ENCODE results near the gene RTN4R. TPM values are rescaled to one million over a fixed set of nuclear protein-coding genes. Genes with fewer than 3 reads are reported as not detected.

The RTN4R gene
- total RNA-seq, 1 donor from 2014 or later = 2.9 TPM

DNA sequence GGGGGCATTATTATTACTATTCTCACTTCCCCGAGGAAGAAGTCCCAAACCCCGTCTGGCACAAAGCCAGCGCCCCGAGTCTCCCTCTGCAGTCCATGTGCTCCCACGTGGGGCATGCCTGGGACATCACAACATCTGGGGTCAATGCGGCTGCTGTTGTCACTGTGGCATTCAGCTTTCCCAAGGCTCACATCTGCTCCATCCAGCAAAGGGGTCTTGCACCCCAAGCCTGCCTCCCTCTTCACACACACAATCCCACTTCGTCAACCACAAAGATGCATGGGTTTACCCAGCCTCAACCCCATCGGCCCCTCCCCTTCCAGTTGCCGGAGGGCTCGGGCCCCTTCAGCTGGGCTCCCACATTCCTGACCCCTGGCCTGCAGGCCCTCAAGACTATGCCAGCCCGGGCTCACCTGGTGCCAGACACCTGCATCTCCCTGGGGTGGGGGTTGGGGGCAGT is 23.5 kb upstream of the RTN4R start:
- no peaks in the 10 kb centered on the region for H3K36me3 ChIP-seq (ENCODE audit: insufficient read depth, low read length)
- no peaks in the 10 kb centered on the region for H4K20me1 ChIP-seq (ENCODE audit: insufficient read depth, low read length)
- no peak for DNase-seq (ENCODE audit: low read depth)
- no peak overlapping the region for H2AFZ ChIP-seq (ENCODE audit: low read depth, low read length)
- H3K36me3 Mint-ChIP-seq (ENCODE audit: low read depth, unreplicated experiment) = no peaks in the 10 kb centered on the region
- peaks cover 55% of the 10 kb centered on the region for H3K27me3 Mint-ChIP-seq (ENCODE audit: low read depth, unreplicated experiment)
- no peaks in the 10 kb centered on the region for H3K79me2 ChIP-seq (ENCODE audit: insufficient read depth, low read length)
- H3K9me3 ChIP-seq (ENCODE audit: insufficient read depth, low read depth, low read length) = no peaks in the 10 kb centered on the region
- peaks cover 8% of the 10 kb centered on the region for H3K27me3 ChIP-seq (ENCODE audit: insufficient read depth, low read length)
- H3K4me1 ChIP-seq (ENCODE audit: insufficient read depth, low read length) = no peaks in the 10 kb centered on the region
- H3K4me3 ChIP-seq (ENCODE audit: insufficient read depth, low read depth, low read length) = no peak overlapping the region
- H3K27ac Mint-ChIP-seq (ENCODE audit: unreplicated experiment) = no peak overlapping the region
- H3K9me3 Mint-ChIP-seq (ENCODE audit: unreplicated experiment) = no peaks in the 10 kb centered on the region
- H3K9ac ChIP-seq (ENCODE audit: low read length) = no peak overlapping the region
- H3K4me2 ChIP-seq (ENCODE audit: low read length) = no peak overlapping the region
- H3K27ac ChIP-seq (ENCODE audit: low read depth, low read length) = no peak overlapping the region
- H3K4me1 Mint-ChIP-seq (ENCODE audit: low read depth, unreplicated experiment) = no peaks in the 10 kb centered on the region
- no peak overlapping the region for H3K4me3 Mint-ChIP-seq (ENCODE audit: unreplicated experiment)
- no peak for TF ChIP-seq EZH2 (IDR thresholded peaks at IDR 0.05; ENCODE audit: insufficient read depth, low read length)
- TF ChIP-seq, protein P1, sequence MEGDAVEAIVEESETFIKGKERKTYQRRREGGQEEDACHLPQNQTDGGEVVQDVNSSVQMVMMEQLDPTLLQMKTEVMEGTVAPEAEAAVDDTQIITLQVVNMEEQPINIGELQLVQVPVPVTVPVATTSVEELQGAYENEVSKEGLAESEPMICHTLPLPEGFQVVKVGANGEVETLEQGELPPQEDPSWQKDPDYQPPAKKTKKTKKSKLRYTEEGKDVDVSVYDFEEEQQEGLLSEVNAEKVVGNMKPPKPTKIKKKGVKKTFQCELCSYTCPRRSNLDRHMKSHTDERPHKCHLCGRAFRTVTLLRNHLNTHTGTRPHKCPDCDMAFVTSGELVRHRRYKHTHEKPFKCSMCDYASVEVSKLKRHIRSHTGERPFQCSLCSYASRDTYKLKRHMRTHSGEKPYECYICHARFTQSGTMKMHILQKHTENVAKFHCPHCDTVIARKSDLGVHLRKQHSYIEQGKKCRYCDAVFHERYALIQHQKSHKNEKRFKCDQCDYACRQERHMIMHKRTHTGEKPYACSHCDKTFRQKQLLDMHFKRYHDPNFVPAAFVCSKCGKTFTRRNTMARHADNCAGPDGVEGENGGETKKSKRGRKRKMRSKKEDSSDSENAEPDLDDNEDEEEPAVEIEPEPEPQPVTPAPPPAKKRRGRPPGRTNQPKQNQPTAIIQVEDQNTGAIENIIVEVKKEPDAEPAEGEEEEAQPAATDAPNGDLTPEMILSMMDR (IDR thresholded peaks at IDR 0.05; ENCODE audit: insufficient read depth, low read depth, low read length) = no peak
- no peak for FAIRE-seq

DNA sequence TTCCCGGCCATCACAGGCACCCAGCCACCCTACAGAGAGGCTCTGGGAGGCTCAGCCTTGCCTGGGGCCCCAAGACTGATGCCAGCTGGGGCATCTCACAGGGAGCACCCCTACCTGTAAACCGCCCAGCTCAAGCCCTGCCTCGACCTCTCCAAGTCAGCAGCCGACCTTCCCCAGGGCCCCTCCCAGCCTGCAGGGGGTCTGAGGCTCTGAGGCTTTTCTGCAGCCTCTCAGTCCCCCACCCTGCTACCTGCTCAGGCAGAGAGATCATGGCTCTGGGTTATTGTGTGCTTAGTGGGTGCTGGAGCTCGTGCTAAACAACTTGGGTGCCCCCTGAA is 23.1 kb upstream of the RTN4R start:
- Mint-ChIP-seq H3K4me3 (ENCODE audit: unreplicated experiment) (no peak overlapping the region), H3K36me3 (ENCODE audit: low read depth, unreplicated experiment) (no peaks in the 10 kb centered on the region), H3K4me1 (ENCODE audit: low read depth, unreplicated experiment) (no peaks in the 10 kb centered on the region), H3K27me3 (ENCODE audit: low read depth, unreplicated experiment) (peaks cover 52% of the 10 kb centered on the region), H3K27ac (ENCODE audit: unreplicated experiment) (no peak overlapping the region), H3K9me3 (ENCODE audit: unreplicated experiment) (no peaks in the 10 kb centered on the region)
- H3K9me3 ChIP-seq (ENCODE audit: insufficient read depth, low read depth, low read length) = no peaks in the 10 kb centered on the region
- H3K4me3 ChIP-seq (ENCODE audit: insufficient read depth, low read depth, low read length) = no peak overlapping the region
- H3K4me2 ChIP-seq (ENCODE audit: low read length) = no peak overlapping the region
- no peaks in the 10 kb centered on the region for H3K36me3 ChIP-seq (ENCODE audit: insufficient read depth, low read length)
- TF ChIP-seq, protein P1 (IDR thresholded peaks at IDR 0.05; ENCODE audit: insufficient read depth, low read depth, low read length) = no peak
- TF ChIP-seq EZH2 (IDR thresholded peaks at IDR 0.05; ENCODE audit: insufficient read depth, low read length) = no peak
- no peak overlapping the region for H3K27ac ChIP-seq (ENCODE audit: low read depth, low read length)
- FAIRE-seq = no peak
- H3K9ac ChIP-seq (ENCODE audit: low read length) = no peak overlapping the region
- peaks cover 7% of the 10 kb centered on the region for H3K27me3 ChIP-seq (ENCODE audit: insufficient read depth, low read length)
- H2AFZ ChIP-seq (ENCODE audit: low read depth, low read length) = no peak overlapping the region
- no peak for DNase-seq (ENCODE audit: low read depth)
- H3K4me1 ChIP-seq (ENCODE audit: insufficient read depth, low read length) = no peaks in the 10 kb centered on the region
- no peaks in the 10 kb centered on the region for H3K79me2 ChIP-seq (ENCODE audit: insufficient read depth, low read length)
- no peaks in the 10 kb centered on the region for H4K20me1 ChIP-seq (ENCODE audit: insufficient read depth, low read length)

DNA sequence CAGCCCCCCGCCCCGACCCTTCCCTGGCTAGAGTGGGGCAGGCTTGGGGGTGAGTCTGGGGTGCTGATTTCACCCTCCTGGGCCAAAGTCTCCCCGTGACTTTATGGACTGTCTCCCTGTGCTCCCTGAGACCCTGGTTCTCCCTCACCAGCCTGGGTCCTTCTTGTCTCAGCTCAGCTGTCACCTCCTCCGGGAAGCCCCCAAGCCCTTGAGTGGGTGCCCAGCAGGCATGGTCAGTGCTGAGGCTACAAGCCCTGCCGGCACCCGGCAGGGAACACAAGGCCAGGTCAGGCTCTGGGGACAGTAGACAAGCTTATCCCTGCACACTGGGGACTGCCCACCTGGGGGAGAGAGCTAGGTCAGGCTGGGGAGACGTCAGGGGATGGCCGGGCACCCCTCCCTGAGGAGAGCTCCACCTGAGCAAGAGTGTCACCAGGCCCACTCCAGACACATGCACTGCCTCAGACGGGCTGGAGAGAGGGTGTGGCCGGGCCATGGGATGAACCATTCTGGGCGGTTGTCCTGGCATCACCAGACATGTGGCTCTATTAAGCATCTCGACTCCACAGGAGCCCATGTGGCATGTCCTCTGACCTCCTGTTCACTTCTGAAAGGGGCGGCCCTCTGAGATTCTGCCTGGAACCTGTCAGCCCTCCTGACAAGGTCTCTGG is 22.6 kb upstream of the RTN4R start:
- Histone ChIP-seq H3K27me3 (ENCODE audit: insufficient read depth, low read length) (peaks cover 5% of the 10 kb centered on the region), H4K20me1 (ENCODE audit: insufficient read depth, low read length) (no peaks in the 10 kb centered on the region), H2AFZ (ENCODE audit: low read depth, low read length) (no peak overlapping the region), H3K4me3 (ENCODE audit: insufficient read depth, low read depth, low read length) (no peak overlapping the region), H3K9ac (ENCODE audit: low read length) (no peak overlapping the region), H3K36me3 (ENCODE audit: insufficient read depth, low read length) (no peaks in the 10 kb centered on the region), H3K27ac (ENCODE audit: low read depth, low read length) (no peak overlapping the region), H3K4me1 (ENCODE audit: insufficient read depth, low read length) (no peaks in the 10 kb centered on the region), H3K79me2 (ENCODE audit: insufficient read depth, low read length) (no peaks in the 10 kb centered on the region), H3K9me3 (ENCODE audit: insufficient read depth, low read depth, low read length) (no peaks in the 10 kb centered on the region), H3K4me2 (ENCODE audit: low read length) (no peak overlapping the region)
- peak; percentile 8 for TF ChIP-seq EZH2 (IDR thresholded peaks at IDR 0.05; ENCODE audit: insufficient read depth, low read length)
- TF ChIP-seq, protein P1 (IDR thresholded peaks at IDR 0.05; ENCODE audit: insufficient read depth, low read depth, low read length) = no peak
- DNase-seq (ENCODE audit: low read depth) (no peak), FAIRE-seq (no peak)
- Mint-ChIP-seq H3K27ac (ENCODE audit: unreplicated experiment) (no peak overlapping the region), H3K27me3 (ENCODE audit: low read depth, unreplicated experiment) (peaks cover 52% of the 10 kb centered on the region), H3K4me3 (ENCODE audit: unreplicated experiment) (no peak overlapping the region), H3K9me3 (ENCODE audit: unreplicated experiment) (no peaks in the 10 kb centered on the region), H3K4me1 (ENCODE audit: low read depth, unreplicated experiment) (no peaks in the 10 kb centered on the region), H3K36me3 (ENCODE audit: low read depth, unreplicated experiment) (no peaks in the 10 kb centered on the region)
